ENCODE results near the gene ATP13A3. TPM values are rescaled to one million over a fixed set of nuclear protein-coding genes. Genes with fewer than 3 reads are reported as not detected.

The ATP13A3 gene
- total and polyA plus RNA-seq, 10 of the 15 experiments (the other 5 are each of a cell fraction or from before 2014, with no cell fraction given), result 14.0 to 108 (median 69.5) TPM

GRCh38 chr3:194375473-194376240, 111.1 kb downstream of the ATP13A3 start:
- Histone ChIP-seq H3K9ac (ENCODE audit: control insufficient read depth, insufficient read depth, low read length) (no peak overlapping the region), H3K9me3 (replicated peaks; ENCODE audit: control insufficient read depth, insufficient read depth, low read length) (no peaks in the 10 kb centered on the region), H3K4me1 (ENCODE audit: control insufficient read depth, insufficient read depth, low read length) (no peaks in the 10 kb centered on the region), H3K4me2 (ENCODE audit: control insufficient read depth, insufficient read depth) (no peak overlapping the region), H4K20me1 (ENCODE audit: control insufficient read depth, insufficient read depth) (no peaks in the 10 kb centered on the region), H3K27ac (ENCODE audit: control insufficient read depth, insufficient read depth) (no peak overlapping the region), H3K27me3 (replicated peaks in 1 of 2; ENCODE audit: control insufficient read depth in 2 of 2, insufficient read depth in 2 of 2, low read length in 1 of 2) (no peaks in the 10 kb centered on the region; a peak in 2 of 4 replicates), H3K36me3 (ENCODE audit: control insufficient read depth in 2 of 2, insufficient read depth in 2 of 2, low read length in 1 of 2) (no peaks in the 10 kb centered on the region), H3K4me3 (no peak overlapping the region), H3K79me2 (ENCODE audit: control insufficient read depth, insufficient read depth, low read length) (no peaks in the 10 kb centered on the region), H2AFZ (ENCODE audit: control insufficient read depth, low read depth, low read length) (no peak overlapping the region)
- RAD21 ChIA-PET (ENCODE audit: unreplicated experiment), result no interaction called here
- in situ Hi-C loops (cut with MboI), result no loop called here
- POLR2A ChIA-PET, result no interaction called here
- intact Hi-C loops (cut with micrococcal nuclease; ENCODE audit: unreplicated experiment), result no loop called here
- SMC1A ChIA-PET (ENCODE audit: uncharacterized antibody, unreplicated experiment), result no interaction called here
- CTCF ChIA-PET, result no interaction called here
- ATAC-seq, result no peak
- no peak for FAIRE-seq
- WGBS (ENCODE audit: insufficient coverage, insufficient replicate concordance, low lambda C conversion rate, missing lambda C conversion rate), result 38% methylated on average over 15 of the region's 15 CpGs
- DNase-seq (ENCODE audit: low read depth, low spot score), result no peak
- no TSS peak for BruUV-seq (replicated peaks)
- TF ChIP-seq IRF5 (IDR thresholded peaks at IDR 0.05; ENCODE audit: borderline replicate concordance) (no peak), CHD2 (IDR thresholded peaks at IDR 0.05; ENCODE audit: borderline replicate concordance, low read depth, low read length) (no peak), LARP7 (IDR thresholded peaks at IDR 0.05) (no peak), HDGF (IDR thresholded peaks at IDR 0.05) (no peak), POLR2A (IDR thresholded peaks at IDR 0.05; ENCODE audit: low read depth, low read length) (no peak), TARDBP (IDR thresholded peaks at IDR 0.05; ENCODE audit: borderline replicate concordance) (no peak), ATF3 (IDR thresholded peaks at IDR 0.05; ENCODE audit: borderline replicate concordance, extremely low read depth, low read depth, low read length) (no peak), ZBTB4 (CRISPR knock-in tag; IDR thresholded peaks at IDR 0.05) (no peak), ZBTB40 (IDR thresholded peaks at IDR 0.05; ENCODE audit: borderline replicate concordance) (no peak), STAT1 (conservative IDR thresholded peaks at IDR 0.05) (no peak), REST (IDR thresholded peaks at IDR 0.05; ENCODE audit: low read depth, low read length) (no peak)
